Forelimb muscle (tissue), 1 donor: ENCODE data around the gene GNAT1. TPM values are rescaled to one million over a fixed set of nuclear protein-coding genes. Genes with fewer than 3 reads are reported as not detected.

Source experiments
- DNase-seq: peaks from one replicate; pipeline ENCODE4 v3.0.0-alpha.2; 2013; ENCODE audit warnings: low read depth
- polyA plus RNA-seq: library from polyadenylated mRNA; unstranded; fragments of 120-200 nt; gene quantifications from one replicate; pipeline ENCODE4 v1.2.1, GENCODE V29; 2013; ENCODE audit not compliant: insufficient read length

GNAT1 gene
- polyA plus RNA-seq, 1 donor, result not detected

DNA sequence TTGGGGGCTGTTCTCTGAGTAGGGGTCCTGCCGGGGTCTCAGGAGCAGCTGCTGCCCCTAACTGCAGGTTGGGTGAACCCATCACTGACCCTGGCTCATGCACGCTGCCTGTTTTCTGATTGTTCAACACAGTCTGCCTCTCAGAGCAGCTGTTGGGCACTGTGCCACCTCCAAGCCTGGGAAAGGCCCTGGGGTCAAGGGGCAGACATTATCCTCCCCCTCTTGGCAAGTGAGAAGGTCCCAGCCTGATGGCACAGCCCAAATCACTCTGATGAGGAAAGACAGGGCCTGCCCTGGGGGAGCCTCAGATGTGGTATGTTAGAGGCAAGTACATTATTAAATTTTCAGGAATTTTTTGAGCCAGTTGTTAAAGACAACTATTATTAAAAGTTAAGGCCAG lies 14.1 kb upstream of the GNAT1 start:
- DNase-seq, result no peak

DNA sequence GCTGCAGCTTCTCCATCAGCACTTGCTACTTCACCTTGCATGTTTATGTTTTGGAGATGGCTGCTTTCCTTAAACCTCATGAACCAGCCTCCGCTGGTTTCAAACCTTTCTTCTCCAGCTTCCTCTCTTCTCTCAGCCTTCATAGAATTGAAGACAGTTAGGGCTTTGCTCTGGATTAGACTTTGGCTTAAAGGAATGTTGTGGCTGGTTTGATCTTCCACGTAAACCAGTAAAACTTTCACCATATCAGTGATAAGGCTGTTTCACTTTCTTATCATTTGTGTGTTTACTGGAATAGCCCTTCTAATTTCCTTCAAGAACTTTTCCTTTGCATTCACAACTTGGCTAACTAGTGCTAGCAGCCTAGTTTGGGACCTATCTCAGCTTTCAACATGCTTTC lies 11.7 kb upstream of the GNAT1 start:
- DNase-seq, result no peak

DNA sequence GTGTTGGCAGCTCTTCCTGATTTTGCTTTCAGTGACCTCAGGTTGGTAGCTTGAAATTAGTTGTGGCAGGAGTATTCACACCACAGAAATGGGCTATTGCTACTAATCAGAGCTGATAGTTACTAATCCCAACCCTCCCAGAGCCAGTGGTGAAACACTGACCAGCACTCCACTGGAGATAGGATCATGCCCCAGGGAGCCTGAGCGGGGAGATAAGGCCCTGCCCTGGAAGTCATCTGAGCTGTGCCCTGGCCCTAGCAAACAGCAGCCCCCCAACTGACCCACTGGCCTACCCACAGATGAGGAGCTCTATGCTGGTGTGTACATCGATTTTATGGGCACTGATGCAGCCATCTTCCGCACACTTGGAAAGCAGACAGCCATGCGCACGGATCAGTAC lies 9.4 kb upstream of the GNAT1 start:
- DNase-seq, result no peak

DNA sequence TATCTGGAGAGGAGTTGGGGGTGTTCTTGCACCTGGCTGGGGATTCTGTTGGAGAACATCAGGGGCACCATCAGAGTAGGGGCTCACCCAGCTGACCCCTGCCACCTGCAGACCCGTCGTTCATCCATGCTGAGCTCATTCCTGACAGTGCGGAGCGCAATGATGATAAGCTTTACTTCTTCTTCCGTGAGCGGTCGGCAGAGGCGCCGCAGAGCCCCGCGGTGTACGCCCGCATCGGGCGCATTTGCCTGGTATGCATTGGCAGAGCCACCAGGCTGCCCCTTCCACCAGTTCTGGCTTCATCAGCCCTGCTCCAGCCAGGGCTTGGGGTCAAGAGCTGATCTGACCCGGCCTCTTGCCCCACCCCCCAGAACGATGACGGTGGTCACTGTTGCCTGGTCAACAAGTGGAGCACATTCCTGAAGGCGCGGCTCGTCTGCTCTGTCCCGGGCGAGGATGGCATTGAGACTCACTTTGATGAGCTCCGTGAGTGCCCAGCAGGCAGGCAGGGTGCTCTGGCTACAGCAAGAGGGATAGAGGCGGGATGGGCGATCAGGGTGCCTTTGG lies 8.8 kb upstream of the GNAT1 start:
- no peak for DNase-seq

DNA sequence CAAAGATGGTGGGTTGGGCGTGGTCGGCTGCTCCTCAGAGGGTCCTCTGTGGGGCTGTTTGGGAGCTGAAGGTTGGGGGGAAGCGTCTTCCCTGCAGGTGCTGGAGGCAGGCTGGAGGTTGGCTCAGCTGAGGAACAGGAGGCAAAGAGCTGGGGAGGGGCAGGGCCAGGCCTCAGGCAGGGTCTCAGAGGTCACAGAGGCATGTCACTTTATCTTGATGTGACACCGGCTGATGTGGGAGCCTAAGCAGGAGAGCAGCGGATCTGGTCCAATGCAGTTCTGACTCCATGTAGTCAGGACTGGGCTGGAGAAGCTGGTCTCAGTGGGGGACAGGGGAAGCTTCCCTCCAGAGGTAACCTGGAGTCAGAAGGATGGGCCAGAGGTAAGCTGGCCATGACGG lies 7.7 kb upstream of the GNAT1 start:
- no peak for DNase-seq

DNA sequence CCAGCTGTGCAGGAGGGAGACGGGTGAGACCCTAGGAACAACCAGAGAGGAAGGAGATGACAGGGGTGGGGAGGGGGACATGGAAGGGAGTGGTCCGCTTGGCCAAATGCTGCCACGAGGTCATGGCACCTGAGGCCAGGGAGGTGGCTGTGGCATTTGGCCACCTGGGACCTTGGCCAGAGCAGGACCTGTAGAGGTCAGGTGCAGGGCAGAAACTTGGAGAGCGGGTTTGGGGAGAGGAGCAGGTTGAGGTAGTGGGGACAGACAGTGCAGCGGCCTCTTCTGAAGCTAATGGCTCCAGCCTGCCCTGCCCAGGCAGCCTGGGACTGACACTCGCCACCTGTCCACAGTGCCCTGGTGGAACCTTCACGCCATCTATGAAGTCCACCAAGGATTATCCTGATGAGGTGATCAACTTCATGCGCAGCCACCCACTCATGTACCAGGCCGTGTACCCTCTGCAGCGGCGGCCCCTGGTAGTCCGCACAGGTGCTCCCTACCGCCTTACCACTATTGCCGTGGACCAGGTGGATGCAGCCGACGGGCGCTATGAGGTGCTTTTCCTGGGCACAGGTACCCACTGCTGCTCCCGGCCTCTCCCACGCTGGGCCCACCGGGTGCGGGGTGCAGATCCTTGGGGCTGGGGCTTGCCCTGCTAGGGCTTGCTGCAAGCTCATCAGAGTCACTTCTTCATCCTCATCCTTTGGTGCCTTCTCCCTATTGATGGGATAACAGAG lies 7.0 kb upstream of the GNAT1 start:
- DNase-seq, result no peak

DNA sequence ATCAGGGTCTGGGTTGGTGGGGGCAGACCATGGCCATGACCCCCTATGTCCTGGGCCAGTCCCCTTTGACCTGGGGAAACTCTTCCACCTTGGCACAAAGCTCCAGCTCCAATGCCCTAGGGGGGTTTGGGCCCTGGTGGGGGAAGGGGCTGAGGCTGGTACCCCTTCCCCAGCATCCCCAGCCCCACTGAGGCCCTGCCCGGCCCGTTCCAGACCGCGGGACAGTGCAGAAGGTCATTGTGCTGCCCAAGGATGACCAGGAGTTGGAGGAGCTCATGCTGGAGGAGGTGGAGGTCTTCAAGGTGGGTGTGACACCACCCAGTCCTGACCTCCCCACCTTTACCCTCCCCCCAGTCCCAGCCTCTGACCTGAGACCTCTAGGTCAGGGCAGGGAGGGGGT lies 6.2 kb upstream of the GNAT1 start:
- no peak for DNase-seq

DNA sequence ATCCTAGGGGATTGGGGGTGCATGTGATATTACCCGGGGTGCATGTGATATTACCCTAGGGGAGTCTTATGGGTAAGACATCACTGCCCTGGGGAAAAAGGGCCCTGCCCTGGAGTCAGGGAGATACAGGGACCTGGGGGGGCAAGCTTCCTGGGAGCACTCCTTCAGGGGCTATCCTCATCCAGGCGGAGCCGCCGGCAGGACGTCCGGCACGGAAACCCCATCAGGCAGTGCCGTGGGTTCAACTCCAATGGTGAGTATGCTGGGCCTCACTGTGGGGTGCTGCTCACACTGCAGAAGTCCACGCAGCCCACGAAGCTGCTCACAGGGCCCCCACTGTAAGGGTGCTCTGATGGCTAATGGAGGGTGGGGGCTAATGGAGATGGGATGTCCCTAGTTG lies 5.3 kb upstream of the GNAT1 start:
- no peak for DNase-seq

DNA sequence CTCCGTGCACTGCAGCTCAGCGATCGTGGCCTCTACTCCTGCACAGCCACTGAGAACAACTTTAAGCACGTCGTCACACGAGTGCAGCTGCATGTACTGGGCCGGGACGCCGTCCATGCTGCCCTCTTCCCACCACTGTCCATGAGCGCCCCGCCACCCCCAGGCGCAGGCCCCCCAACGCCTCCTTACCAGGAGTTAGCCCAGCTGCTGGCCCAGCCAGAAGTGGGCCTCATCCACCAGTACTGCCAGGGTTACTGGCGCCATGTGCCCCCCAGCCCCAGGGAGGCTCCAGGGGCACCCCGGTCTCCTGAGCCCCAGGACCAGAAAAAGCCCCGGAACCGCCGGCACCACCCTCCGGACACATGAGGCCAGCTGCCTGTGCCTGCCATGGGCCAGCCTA lies 3.7 kb upstream of the GNAT1 start:
- no peak for DNase-seq

DNA sequence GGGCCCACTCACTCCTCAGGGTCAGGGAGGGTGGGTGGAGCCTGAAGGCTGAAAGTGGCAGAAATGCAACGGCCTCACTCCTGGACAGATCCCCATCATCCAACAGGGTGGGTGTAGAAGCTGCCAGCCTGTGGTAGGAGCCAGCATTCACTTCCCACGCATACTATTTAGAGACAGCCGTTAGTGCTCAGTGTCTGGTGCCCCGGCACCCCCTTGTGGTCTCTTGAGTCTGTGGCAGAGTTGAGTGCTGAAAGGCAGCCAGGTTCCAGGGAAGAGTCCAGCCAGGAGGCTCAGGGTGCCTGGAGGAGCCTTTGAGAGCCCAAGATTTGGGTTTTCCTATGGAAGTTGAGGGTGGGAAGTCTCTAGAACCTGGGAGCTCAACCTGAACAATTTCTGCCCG lies 2.1 kb upstream of the GNAT1 start:
- DNase-seq, result no peak

DNA sequence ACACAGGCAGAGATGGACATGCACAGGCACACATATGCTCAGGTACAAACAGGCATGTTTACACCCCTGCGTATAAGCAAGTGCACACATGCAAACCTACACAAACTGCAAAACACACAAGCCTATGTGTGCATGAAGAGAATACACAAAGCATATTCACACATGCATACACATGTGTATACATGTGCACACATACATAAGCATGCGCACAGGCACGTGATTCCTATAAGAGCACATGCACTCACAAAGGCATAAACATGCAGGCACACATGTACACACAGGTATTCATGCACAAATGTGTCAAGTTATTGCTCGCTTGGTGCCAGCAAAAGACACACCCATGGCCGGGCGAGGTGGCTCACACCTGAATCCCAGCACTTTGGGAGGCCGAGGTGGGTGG lies 1.4 kb upstream of the GNAT1 start:
- DNase-seq, result no peak

DNA sequence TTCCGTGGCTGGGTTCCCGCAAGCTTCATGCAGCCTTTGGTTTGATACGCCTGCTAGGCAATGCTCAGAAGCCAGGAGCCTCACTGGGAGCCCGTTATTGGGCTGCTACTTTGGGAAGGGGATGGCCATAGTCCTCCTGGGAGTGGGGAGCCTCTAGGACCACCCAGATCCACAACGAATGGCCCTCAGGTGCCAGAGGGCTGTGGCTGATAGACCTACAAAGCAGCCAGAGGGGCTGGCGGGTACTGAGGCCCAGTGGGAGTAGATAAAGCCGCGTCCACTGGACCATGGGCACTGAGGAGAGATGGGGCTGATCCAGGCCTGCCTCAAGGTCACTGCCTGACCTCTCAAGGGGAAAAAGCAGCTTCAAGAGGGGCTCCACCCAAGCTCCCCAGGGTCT lies 714 bp downstream of the GNAT1 start:
- no peak for DNase-seq

DNA sequence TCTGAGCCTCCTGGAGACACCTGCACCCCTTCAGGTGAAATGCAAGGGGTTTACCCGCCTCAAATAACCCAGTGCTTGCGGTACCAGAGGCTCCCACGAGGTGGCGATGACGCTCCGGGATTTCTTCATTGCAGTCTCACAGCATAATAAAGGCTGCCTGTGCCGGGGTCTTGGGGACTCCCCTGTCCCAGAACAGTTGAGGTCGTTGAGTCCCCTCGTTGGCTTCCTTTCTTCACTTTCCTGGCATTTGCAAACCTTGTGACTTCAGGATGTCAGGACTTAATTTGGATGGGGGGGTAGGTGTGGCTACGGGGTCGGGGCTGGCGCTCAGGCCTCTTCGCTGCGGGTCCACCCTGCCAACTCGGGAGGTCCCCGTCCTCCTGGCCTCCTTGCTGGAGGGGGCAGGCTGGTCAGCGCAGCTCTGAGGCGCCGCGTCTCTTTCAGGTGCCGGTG lies 1.3 kb downstream of the GNAT1 start:
- DNase-seq, result peak; percentile 14

DNA sequence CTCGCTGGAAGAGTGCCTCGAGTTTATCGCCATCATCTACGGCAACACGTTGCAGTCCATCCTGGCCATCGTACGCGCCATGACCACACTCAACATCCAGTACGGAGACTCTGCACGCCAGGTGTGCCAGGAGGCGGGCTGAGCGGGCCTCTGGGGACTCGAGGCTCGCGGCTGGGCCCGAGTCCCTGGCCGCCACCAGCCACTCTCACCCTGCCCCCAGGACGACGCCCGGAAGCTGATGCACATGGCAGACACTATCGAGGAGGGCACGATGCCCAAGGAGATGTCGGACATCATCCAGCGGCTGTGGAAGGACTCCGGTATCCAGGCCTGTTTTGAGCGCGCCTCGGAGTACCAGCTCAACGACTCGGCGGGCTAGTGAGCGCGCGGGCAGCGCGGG lies 1.9 kb downstream of the GNAT1 start:
- DNase-seq, result no peak

DNA sequence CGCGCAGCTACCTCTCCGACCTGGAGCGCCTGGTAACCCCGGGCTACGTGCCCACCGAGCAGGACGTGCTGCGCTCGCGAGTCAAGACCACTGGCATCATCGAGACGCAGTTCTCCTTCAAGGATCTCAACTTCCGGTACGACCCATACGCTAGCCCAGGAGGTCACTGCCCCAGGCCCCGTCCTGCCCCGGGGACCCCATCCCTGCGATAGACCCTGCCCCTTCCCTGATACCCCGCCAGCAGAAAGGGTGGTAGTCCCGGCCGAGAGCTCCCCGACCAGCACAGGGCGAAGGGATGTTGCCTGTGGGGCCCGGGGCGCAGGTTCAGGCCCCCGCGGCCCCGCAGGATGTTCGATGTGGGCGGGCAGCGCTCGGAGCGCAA lies 2.3 kb downstream of the GNAT1 start:
- no peak for DNase-seq

DNA sequence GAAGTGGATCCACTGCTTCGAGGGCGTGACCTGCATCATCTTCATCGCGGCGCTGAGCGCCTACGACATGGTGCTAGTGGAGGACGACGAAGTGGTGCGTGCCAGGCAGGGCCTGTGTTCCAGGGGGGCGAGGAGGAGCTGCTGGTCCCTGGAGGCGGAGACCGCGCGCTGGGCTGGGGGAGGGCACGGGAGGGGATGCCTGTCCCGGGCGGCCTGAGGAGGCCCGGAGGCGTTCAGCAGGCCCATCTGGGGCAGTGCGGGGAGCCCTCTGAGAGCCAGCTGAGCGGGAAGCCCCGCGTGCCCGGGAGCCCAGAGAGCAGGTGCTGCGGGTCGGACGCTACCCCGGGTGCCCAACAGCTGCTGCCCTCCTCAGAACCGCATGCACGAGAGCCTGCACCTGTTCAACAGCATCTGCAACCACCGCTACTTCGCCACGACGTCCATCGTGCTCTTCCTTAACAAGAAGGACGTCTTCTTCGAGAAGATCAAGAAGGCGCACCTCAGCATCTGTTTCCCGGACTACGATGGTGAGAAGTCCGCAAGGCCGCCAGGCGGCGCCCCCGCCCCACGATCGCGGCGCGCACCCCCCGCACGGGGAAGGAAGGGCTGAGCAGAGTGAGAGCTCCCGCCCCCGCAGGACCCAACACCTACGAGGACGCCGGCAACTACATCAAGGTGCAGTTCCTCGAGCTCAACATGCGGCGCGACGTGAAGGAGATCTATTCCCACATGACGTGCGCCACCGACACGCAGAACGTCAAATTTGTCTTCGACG lies 2.9 kb downstream of the GNAT1 start:
- no peak for DNase-seq

DNA sequence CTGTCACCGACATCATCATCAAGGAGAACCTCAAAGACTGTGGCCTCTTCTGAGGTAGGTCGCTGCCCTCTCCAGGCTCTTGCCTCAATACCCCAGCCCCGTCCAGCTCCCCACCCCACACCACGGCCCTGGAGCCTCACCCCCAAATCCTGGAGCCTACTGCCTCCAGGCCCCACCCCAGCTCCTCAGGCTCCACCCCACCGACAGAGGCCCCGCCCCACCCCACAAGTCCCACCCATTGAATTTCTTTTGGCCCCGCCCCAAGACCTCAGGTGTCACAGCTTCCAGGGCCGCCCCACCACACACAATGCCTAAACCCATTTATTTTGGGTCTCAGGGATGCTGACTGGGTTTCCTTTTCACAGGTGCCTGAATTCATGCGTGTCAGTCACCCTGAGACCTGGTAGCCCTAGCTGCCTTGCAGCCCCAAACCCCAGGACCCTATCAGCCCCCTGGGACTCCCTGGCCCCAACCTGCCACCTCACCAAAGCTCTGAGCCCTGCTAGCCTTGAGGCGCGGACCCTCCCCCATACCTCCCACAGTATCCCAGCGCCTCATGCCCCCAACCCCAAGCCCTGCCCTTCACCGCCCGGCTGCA lies 3.6 kb downstream of the GNAT1 start:
- no peak for DNase-seq

DNA sequence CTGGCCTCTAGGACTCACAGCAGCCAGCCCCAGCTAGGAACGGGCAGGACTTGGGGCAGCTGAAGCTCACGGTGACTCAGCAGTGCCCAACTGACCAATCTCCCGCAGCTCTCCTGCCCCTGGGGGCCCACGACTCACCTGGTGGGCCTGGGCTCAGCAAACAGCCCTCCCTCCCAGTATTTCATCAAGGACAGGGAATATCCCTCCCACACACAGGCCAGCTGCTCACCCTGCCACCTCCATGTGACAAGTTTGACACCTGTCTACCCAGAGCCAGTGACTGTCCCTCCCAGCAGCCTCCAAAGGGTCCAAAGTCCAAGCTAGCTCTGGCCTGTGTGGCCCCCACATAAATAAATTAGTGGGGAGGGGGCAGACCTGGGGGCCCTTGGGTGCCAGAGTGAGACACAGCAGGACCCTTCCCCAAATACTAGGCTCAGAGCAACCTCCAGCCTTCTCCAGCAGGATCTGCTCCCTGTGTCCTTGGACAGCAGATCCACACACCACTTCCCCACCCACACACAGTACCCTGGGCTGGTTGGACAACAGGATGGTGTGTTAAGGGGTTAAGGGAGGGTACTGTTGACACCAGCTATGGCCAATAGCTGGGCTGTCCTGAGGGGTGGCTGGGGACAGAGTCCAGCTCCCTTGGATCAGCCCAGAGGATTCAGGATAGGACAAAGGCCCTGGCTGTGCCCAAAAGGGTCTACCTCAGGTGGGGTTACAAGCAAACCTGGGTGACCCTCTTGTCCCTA lies 4.3 kb downstream of the GNAT1 start:
- DNase-seq, result no peak

DNA sequence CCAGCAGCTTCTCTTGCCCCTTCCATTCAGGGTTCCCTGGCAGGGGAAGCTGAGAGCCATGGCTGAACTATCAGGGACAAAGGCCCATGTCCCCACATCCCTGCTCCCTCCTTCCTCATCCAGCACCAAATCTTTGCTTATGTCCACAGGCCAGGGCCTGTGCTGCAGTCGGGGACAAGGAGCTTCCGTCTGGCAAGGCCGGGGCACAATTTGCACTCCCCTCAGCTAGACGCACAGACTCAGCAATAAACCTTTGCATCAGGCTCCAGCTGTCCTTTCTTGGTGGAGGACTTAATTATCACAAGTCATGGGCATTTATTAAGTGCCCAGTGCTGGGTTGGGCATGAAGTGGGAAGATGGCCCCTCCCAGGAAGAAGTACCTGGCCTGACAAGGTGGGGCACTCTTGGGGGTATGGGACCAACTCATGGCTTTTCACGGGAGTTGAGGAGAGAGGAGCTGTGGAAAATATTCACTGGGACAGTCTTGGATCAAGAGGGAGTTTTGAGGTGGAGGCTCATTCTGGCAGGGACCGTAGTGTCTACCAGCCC lies 4.9 kb downstream of the GNAT1 start:
- no peak for DNase-seq

DNA sequence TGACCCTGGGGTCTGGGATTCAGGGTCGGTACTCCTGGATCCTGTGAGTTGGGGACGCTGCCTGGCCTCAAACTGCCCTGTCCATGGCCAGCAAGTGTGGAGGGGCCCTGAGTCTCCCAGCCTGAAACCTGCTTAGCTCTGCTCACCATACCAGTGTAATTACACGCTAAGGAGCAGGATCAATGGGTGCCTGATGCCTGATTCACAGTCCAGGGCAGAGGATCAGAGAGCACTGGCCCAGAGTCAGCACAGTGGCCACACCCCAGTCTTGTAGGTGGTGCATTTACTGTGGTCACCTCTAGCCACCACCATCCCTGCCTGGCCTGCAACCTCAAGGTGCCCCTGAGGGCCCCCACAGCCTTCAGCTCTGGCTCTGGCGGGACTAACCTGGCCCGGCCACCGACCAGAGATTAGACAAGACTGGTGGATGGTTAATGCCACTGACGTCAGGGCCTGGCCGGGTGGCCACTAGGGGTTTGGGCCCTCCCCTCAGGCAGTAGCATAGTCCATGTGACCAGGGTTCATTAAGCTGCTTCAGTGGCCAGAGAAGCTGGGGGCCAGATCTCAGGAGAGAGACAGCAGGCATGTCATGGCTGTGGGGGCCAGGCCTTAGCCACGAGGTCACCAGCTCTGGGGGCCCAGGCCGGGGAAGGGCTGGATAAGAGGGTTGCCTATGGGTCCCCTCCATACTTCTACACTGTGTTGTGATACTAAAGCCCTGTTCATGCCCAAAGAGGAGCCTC lies 10.3 kb downstream of the GNAT1 start:
- no peak for DNase-seq
